ENCODE data around the gene LILRA6. TPM values are rescaled to one million over a fixed set of nuclear protein-coding genes. Genes with fewer than 3 reads are reported as not detected.

LILRA6 gene
- total and polyA plus RNA-seq, 2 of the 13 experiments (the other 11 are each of a cell fraction or from before 2014, with no cell fraction given): not detected

DNA sequence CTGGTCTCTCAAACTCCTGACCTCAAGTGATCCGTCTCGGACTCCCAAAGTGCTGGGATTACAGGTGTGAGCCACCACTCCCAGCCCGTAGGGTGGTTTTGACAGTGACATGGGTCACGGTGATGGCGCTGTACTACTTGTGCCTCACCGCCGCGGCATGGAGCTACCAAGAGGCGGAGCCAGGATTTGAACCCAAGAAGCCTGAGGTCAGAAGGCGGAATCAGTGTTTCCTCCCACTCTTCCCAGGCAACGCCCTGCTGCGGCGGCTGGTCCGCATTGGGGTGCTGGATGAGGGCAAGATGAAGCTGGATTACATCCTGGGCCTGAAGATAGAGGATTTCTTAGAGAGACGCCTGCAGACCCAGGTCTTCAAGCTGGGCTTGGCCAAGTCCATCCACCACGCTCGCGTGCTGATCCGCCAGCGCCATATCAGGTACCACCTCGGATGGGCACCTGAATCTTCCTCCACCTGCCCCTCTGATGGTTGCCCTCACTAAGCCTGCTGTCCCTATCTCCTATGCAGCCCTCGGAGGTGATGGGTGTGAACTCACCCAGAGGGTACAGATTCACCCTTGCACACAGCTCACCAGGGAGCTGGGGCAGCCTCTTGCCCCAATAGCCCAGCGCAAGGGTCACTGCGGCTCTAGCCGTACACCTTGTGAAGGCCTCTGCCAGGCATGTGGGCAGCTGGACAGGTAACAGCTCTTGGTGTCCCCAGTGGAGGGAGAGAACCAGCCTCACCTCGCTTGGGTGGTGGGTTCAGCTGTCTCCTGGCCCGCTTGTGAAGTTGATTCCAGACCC, 36.4 kb downstream of the LILRA6 start:
- peaks cover 80% of the 10 kb centered on the region for H4K20me1 ChIP-seq (ENCODE audit: insufficient read depth, low read length)
- DNase-seq (ENCODE audit: low spot score): no peak
- no TSS peak for BruUV-seq (replicated peaks)

More for the DNA sequence above, 36.4 kb downstream of the LILRA6 start:
- TF ChIP-seq ZNF83 (CRISPR knock-in tag; IDR thresholded peaks at IDR 0.05; ENCODE audit: borderline replicate concordance) (no peak), POLR2A (IDR thresholded peaks at IDR 0.05; ENCODE audit: insufficient read depth in 1 of 2, low read depth in 2 of 2, low read length in 2 of 2) (peak in 1 of 2 experiments; percentile 25; a peak in 1 of 4 replicates), RBFOX2 (IDR thresholded peaks at IDR 0.05; ENCODE audit: low read depth, low read length) (0 out of 2 replicates have a peak, but pooled peaks have one; percentile 29), SSRP1 (CRISPR knock-in tag; IDR thresholded peaks at IDR 0.05) (no peak), AGO2 (optimal IDR thresholded peaks at IDR 0.05; ENCODE audit: low read depth, low read length) (peak; percentile 61)
- TF ChIP-seq, protein P1, sequence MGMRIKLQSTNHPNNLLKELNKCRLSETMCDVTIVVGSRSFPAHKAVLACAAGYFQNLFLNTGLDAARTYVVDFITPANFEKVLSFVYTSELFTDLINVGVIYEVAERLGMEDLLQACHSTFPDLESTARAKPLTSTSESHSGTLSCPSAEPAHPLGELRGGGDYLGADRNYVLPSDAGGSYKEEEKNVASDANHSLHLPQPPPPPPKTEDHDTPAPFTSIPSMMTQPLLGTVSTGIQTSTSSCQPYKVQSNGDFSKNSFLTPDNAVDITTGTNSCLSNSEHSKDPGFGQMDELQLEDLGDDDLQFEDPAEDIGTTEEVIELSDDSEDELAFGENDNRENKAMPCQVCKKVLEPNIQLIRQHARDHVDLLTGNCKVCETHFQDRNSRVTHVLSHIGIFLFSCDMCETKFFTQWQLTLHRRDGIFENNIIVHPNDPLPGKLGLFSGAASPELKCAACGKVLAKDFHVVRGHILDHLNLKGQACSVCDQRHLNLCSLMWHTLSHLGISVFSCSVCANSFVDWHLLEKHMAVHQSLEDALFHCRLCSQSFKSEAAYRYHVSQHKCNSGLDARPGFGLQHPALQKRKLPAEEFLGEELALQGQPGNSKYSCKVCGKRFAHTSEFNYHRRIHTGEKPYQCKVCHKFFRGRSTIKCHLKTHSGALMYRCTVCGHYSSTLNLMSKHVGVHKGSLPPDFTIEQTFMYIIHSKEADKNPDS (CRISPR knock-in tag; IDR thresholded peaks at IDR 0.05): 0 out of 2 replicates have a peak, but pooled peaks have one; percentile 36
- ATAC-seq: no peak
- H3K36me3 ChIP-seq (replicated peaks in 1 of 2; ENCODE audit: control insufficient read depth in 1 of 2, insufficient read depth in 2 of 2, low read length in 2 of 2): peaks cover 24 to 67% of the 10 kb centered on the region in 2 experiments
- POLR2A ChIA-PET: interaction anchor here (8.7 kb wide), 1 partner anchor 16 kb away, joined by 306 read pairs; the partner anchor contains the start of genes MBOAT7 and TSEN34
- no peak for FAIRE-seq
- WGBS (ENCODE audit: low lambda C conversion rate): 96% methylated on average over 5 of the region's 27 CpGs
- H3K27ac ChIP-seq (ENCODE audit: extremely low read length, insufficient read depth, low read length): no peak overlapping the region
- in situ Hi-C loops (cut with HindIII; ENCODE audit: extremely low pct_ligation_motif_present, low pct_unique_long_range_greater_than_20kb) (no loop called here), intact Hi-C loops (cut with micrococcal nuclease; ENCODE audit: unreplicated experiment) (no loop called here)
- H3K4me2 ChIP-seq (ENCODE audit: low read depth, low read length): no peak overlapping the region
- CTCF ChIA-PET (ENCODE audit: low intra/inter-chr PET ratio, low total read pairs): no interaction called here
- no peaks in the 10 kb centered on the region; a peak in 1 of 5 replicates for H3K27me3 ChIP-seq (ENCODE audit: control insufficient read depth in 1 of 2, insufficient read depth in 2 of 2, low read length in 2 of 2)
- H3K4me1 ChIP-seq (ENCODE audit: insufficient read depth, low read length): peaks cover 98% of the 10 kb centered on the region
- no peak overlapping the region for H3K9ac ChIP-seq (ENCODE audit: insufficient read depth, low read depth, low read length)
- H3K79me2 ChIP-seq (ENCODE audit: insufficient read depth, low read length): peaks cover 49% of the 10 kb centered on the region
- H3K9me3 ChIP-seq (ENCODE audit: low read length): no peaks in the 10 kb centered on the region
- no peak overlapping the region for H2AFZ ChIP-seq (ENCODE audit: low read length)
- no peak overlapping the region for H3K4me3 ChIP-seq (replicated peaks in 1 of 3; ENCODE audit: insufficient read depth in 1 of 3, low read depth in 2 of 3, low read length in 3 of 3)

Measured in HepG2 (cell line).